A172 (cell line): Measurements from ENCODE around the gene IQSEC3. TPM values are rescaled to one million over a fixed set of nuclear protein-coding genes. Genes with fewer than 3 reads are reported as not detected.
"Not testable (repeated sequence)": the region's sequence is repeated elsewhere in the genome, so short reads cannot be mapped to it uniquely, and the experiment has no call there.

Experiments
- DNase-seq: peaks from one replicate; pipeline ENCODE4 v3.0.0-alpha.2; 2015; ENCODE audit warnings: low spot score
- total RNA-seq: library from RNA; depleted of rRNA; stranded (reverse); fragments of >200 nt; shearing (Covaris generic); gene quantifications from 2 replicates; pipeline ENCODE4 v1.2.3, GENCODE V29; 2014

The IQSEC3 gene
- total RNA-seq, 1 experiment from 2014 or later = not detected

DNA sequence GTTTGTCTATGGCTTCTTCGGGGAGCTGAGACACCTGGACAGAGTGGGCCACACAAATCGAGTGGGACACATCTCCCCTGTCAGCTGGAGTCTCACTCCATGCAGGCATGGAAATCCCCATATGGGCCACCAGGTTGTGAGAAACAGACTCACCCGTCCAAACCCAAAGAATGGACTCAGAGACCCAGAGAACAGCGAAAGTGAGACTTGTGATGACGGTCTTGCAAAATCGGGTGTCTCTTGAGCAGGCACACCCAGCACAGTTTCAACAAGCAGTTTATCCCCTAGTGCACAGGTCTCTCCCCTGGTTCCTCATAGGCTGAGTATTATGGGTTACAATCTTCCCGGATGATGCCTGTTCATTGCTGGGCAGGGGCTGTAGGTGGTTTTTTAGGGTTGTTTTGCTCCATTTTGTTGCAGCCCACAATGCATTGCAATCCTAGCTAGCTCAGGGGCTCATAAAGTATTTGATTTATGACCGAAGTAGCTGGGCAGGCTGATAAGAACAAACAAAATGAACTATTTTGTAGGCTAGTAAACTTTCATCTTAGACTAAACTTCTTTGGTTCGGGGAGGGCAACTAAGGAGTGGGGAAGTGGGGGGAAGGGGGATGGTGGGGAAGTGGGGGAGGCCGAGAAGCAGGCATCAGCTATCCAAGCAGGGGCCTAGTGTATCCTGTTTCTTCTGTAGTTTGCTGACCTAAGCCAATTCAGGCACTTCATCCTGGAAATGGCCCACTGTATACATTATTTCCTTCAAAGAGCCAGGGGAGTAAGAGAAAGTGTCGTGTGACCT, 45.3 kb downstream of the IQSEC3 start:
- DNase-seq = no peak

DNA sequence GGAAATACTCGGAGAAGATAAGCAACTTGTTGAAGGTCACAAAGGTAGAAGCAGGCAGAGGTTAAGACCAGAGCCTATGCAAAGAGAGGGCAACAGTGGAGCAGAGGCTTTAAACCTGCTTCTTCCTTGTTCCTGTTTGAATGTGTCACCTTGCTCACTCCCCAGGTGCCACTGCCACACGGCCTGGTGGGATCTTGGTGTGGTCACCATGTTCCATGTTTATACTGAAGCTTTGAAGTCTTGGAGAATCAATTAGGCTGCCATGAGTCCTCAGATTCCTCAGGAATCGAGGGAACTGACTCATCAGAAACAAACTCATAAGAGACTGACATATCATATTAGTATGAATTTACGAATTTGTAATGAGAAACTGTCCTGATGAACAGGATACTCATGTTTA, 46.8 kb downstream of the IQSEC3 start:
- no peak for DNase-seq

DNA sequence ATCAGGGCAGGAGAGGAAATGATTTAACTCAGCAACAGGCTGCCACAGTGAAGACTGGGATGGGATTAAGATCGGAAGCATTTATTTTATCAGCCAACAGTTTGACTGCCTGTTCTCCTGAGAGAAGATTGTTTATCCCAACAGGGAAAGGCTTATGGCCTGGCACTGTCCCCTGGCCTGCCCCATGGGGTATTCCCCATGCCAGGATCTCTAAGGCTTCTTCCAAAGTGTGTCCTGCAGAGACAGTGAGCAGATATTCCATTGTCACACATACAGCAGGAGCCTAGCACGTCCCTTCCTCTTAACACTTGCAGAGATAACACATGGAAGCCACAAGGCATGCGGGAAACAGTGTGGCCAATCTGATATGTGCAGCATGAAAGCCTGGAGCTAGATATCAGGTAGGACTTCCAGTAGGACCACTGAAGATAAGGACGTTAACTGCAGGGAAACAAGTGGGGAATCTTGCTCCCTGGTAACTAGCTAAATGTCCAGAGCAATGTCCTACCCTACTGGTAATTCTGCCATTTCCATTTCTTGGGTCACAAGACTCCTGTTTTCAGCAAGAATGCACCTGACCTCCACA, 48.2 kb downstream of the IQSEC3 start:
- no peak for DNase-seq

DNA sequence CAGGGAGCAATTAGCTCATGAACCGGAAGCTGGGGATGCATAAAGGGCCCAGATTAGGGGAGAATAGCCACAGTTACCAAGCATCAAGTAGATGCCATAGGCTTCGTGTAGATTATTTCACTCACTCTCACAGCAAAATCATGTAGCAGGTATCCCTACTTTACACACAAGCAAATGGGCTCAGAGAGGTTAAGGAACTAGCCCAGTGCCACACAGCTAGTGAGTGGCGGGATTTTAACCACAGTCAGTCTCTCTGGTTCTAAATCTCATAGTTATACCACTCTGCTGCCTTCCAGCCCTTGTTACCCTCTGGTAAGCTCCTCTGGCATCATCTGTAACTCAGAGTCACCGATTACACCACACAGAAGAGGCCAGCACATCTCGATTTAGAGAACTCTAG, 49.0 kb downstream of the IQSEC3 start:
- DNase-seq = no peak

DNA sequence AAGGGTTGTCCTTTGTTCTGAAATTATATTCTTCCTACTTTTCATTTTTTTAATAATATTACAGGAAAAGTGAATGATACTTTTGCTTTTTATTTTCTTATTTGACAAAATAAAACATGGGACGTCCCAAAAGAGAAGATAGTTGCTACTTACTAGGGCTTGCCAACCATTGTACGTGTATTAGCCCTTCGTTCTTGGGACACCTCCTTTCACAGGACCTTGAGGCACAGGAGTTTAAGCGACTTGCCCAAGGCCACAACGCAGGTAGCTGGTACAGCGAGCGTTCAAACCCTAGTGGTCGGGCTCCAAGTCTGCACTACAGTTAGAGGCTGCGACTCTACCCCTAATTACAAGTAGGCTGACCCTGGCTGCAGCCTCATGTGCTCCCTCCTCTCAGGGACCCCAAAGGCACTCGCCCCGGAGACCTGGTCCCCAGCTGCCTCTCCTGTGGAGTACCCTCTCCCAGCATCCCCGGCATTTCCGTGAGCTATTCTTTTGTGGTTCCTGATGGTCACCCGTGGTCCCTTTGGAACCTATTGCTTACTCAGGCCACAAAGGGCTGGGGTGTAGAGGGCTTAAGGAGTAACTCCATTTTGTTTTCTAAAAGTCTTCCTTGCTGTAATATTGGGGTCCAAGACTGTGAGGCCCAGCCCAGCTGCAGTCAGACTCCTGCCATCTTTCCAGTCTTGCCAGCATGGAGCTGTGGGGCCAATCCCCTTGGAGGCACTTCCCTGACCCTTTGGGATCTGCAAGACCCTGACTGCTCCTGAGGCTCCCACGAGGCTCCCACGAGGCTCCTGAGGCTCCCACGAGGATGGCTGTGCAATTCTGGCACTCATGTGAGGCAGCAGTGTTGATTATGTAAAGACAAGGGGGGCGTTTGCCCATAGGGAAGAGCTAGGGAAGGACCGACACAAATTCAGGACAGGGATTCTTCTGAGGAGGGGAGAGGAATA, 49.7 kb downstream of the IQSEC3 start:
- no peak for DNase-seq

DNA sequence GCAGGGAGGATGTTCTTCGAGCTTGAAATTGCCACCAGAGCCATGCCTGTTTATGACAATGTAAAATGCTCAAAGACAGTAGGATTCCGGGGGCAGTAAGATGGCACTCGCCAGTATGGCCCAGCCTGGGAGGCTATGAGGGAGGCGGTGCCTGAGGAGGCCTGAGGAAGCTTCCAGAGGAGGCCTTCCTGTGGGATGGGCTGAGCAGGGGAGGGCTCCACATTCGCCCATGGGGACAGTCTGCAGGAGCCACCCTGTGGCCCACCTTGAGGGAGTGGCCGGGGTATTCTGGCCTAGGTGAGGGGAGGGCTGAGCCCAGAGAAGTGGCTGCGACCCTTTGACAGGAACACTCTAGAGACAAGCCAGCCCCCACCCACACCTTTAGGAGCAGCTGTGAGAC, 50.7 kb downstream of the IQSEC3 start:
- no peak for DNase-seq

DNA sequence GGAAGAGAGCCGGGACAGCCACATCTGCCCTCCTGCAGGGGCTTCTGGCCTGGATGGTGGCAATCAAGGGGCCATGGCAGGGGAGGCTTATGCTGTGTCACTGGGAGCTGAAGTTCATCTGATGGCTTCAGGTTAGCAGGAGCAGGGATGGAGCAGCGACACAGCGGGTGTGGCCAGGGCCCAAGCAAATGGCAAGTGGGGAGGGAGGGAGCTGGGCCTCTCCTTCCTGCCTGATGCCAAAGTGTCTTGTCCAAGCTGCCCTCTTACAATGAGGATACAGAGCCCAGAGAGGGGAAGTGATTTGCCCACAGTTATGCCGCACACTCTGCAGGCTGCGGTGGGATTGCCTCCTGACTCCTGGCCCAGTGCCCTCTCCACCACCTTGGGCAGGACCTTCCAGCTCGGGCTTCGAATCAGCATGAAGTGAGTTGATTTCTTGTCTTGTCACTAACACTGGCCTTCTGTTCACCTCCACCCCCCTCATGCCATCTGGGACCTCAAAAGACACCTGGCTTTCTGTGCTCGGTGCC, 51.3 kb downstream of the IQSEC3 start:
- no peak for DNase-seq

DNA sequence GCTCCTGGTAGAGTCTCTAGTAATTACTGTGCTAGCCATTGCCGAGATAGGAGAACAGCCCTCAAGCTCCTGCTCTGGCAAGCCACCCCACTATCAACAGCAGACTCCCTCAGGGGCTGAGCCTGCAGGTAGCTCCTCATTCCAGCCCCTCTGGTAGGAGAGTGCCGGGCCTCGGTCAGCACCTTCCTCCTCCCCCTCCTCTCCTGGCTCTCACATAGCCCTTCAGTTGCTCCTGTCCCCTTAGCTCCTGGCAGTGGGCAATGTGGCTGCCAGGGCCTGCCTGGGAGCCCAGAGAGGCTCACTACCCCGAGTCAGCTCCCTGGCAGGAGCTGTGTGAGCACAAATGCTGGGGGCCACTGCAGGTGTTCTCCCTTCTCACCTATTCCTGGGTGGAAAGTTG, 52.0 kb downstream of the IQSEC3 start:
- no peak for DNase-seq

DNA sequence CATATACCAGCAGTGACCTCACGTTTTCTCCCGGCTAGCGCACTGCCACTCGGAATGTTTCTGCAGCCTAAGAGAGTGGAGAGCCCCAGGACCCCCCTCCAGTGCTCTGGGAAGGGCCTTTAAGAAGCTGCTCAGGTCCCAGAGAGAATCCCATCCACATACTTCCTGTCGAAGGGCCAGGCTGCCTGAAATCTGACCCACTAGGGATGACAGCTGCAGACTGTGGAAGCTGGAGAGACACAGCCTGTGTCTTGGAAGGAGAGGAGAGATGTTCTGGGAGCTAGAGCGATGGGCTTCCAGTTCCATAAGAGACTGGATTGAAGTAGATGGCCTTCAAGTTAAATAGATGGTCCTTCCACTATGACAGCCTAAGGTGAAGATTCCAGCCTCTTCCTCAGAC, 54.4 kb downstream of the IQSEC3 start:
- no peak for DNase-seq

DNA sequence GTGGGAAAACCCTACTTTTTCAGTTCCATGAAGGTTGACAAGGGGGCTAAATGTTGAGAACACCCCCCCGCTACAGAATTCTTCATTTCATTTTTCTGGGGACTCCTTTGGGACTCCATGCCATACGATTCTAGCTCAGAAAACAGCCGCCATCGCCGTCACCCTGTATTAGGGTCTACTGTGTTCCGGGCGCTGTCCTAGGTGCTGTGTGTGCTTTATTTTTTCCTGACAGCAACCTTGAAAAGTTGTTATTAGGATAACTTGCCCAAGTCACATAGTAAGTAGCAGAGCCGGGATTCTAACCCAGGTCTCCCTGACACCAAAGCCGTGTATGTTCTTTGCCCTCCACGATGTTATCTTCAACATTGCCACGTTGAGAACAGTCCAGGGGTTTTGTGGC, 55.1 kb downstream of the IQSEC3 start:
- no peak for DNase-seq

DNA sequence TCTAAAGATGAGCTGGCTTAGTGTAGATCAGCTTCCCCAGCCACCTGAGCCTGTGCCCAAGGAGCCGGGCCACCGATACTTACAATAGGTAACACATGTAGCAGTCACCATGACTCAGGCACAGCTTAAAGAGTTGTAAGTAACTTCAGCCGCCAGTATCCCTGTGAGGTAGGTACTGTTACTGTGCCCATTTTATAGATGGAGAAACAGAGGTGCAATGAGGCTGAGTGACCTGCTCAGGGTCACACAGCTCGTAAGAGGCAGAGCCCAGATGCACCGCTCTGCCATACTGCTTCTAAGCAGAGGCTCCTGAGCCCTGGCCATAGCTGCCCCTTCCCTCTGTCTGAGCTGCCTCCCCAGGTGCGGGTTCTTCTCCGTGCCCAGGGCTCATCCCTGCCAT, 58.5 kb downstream of the IQSEC3 start:
- DNase-seq = no peak

DNA sequence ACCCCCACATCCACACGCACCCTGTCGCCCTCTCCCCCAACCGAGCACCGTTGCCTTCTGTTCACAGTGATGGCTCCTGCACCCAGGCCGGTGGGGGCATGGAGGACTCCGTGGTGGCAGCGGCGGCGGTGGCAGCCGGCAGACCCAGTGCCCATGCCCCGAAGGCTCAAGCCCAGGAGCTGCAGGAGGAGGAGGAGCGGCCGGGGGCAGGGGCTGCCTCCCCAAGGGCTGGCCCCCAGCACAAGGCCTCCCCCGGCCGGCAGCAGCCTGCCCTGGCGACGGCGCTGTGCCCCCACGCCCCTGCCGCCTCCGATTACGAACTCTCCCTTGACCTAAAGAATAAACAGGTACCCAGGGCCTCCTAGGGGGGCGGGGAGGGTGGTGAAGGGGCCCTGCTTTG, 59.0 kb downstream of the IQSEC3 start:
- no peak for DNase-seq

DNA sequence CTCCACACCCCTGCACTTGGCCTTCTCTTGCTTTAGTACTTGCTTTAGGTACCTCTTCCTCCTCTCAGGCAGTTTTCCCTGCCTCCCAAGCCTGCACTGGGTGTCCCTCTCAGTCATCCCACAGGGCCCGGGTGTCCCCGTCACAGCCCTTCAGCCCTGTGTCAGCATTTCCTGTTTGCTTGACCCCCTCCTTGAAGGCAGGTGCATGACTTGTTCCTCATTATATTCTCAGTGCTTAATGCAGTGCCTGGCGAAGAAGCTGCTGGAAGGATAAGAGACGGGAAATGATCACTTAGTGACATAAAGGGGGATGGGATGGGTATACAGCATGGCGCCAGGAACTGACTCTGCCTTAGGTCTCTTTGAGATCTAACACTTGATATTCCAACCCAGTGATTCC, 61.5 kb downstream of the IQSEC3 start:
- no peak for DNase-seq

DNA sequence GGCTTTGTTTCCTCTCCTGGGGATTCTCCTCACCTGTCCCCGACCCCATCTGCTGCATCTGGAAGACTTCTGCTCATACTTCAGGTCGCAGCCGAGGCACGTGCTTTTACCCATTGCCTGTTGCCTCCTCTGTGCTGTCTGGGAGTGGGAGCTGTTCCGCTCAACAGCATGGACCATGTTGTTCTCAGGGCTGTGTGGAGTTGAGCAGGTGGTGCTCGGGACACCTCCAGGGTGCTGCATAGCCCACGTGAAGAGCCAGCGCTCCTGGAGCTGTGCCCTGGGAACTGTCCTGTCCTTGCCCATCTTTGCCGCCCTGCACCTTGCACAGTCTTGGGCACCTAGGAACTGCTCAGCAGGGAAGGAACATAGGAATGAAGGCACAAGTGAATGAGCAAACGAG, 62.4 kb downstream of the IQSEC3 start:
- no peak for DNase-seq

DNA sequence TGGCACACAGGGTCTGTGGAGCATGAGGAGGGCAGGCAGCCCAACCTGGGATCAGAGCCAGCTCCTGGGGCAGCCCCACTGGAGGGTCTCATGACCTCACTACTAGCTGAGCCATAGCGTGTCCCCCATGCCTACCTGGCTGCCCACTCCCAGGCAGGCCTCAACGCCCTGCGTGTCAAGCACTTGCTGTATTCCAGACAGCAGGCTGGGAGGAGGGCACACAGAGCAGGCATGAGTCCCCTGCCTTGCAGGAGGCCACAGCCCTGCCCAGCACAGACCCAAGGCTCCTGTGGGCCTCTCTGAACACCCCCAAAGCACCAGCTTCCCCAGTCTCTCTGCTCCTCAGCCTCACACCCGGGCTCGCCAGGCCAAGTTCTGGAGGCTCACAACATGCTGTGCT, 64.0 kb downstream of the IQSEC3 start:
- DNase-seq = no peak

DNA sequence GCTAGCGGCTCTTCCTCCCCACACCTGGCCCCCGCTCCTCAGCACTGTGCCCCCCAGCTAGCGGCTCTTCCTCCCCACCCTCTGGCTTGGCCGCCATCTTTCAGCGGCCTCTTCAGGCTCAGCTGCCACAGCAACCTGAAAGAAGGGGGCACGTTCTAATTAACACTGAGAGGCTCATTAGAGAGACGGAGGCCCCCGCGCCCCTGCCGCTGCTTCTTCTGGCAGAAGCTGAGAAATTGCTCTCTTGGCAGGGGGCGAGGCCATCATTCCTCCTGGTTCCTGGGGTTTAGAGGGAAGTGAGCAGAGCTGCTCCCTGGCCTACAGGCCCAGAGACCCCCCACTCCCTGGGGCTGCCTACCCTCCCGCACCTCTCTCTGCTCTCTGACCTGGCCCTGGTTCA, 64.4 kb downstream of the IQSEC3 start:
- no peak for DNase-seq

DNA sequence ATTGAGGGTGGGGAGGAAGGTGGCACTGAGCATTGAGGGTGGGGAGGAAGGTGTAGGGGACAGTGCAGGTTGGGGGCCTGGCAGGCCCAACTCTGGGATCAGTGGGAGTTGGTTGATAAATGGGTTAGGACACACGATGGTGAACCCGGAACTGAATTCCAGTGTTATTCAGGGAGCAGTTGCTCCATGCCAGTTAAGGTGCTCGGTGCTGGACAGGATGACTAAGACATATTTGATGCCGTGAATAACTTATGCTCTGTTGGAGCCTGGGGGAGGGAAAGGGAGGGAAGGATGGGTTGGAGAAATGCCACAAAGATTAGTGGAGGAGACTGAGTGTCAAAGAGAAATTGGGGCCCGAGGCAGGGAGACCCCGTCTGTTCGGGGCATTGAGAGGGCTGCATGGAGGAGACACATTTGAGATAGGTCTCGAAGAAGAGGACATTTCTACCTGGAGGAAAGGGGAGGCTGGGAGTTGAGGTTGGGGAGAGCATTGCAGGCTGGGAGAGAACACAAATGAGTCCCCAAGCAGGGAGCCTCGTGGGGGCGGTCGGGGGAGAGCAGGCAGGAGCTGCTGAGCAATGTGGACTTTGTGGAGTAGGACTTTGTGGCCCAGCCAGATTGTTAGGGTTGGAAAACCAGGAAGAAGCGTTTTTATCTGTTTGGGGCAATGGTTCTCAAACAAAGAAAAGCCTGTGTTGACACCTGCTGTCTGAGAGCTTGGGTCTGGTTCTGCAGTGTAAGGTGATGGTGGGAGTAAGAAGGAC, 65.3 kb downstream of the IQSEC3 start:
- peak; percentile 15 for DNase-seq

DNA sequence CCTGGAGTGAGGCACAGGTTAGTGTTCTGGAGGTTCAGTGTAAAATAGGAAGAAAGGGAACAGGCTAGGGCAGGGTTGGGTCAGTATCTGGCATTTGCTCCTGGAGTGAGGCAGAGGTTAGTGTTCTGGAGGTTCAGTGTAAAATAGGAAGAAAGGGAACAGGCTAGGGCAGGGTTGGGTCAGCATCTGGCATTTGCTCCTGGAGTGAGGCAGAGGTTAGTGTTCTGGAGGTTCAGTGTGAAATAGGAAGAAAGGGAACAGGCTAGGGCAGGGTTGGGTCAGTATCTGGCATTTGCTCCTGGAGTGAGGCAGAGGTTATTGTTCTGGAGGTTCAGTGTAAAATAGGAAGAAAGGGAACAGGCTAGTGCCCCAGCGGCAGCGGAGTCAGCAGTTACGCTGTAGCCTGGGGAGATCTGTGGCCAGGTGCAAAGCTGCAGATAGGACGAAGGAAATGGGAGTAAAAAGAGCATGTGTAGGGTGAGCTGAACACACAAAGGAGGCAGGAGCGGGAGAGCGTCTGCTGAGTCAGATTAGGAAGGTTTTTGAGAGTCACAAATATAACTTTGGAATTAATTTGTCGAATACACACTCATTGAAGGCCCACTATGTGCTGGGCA, 67.2 kb downstream of the IQSEC3 start:
- DNase-seq = not testable (repeated sequence)

DNA sequence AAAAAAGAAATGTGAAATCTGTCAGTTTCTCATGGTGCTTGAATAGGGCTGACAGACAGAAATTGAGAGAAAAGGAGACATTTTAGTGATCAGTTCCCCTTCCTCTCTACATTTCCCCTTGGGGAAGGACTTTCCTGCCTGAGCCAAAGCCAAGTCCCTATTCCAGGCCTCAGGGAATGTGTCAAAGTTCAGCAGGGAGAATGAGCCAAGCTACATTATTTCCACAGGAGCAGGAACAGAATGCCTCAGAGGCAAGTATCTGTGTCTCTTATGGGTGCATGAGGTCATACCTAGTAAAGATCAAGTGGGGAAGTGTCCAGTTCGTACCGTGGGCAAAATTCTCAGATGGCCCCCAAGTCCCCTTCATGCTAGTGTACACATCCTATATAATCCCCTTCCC, 68.6 kb downstream of the IQSEC3 start:
- no peak for DNase-seq

DNA sequence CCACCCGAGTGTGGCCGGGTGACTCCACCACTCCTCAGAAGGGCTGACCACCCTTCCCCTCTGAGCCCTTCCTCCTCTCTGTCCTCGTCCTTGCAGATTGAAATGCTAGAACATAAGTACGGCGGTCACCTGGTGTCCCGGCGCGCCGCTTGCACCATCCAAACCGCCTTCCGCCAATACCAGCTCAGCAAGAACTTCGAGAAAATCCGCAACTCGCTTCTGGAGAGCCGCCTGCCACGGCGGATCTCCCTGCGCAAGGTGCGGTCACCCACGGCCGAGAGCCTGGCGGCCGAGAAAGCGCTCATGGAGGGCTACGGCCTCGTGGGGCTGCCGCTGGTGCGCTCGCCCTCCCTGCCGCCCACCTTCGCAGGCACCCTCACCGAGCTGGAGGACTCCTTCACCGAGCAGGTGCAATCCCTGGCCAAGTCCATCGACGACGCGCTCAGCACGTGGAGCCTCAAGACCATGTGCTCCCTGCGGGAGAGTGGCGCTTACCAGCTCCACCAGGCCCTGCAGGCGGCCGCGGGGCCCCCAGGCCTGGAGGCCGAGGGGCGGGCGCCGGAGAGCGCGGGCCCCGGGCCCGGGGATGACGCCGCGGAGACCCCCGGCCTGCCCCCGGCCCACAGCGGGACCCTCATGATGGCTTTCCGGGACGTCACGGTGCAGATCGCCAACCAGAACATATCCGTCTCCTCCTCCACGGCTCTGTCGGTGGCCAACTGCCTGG, 71.8 kb downstream of the IQSEC3 start:
- DNase-seq = no peak
